C4-2B (cell line): ENCODE results near the gene OR9A4.

ENCODE experiments used
- H3K27ac ChIP-seq: fragments of 450-650 bp; 2 replicates; pipeline ENCODE4 v1.5.1; 2017
- CTCF ChIP-seq: fragments of 450-650 bp; conservative IDR thresholded peaks from 2 replicates; pipeline ENCODE4 v1.5.1; 2017; ENCODE audit warnings: mild to moderate bottlenecking
- ZFX ChIP-seq: fragments of 450-650 bp; IDR thresholded peaks from 2 replicates; pipeline ENCODE4 v1.6.1; 2017

The OR9A4 gene

GRCh38 chr7:141945356-141945755 lies 29.2 kb downstream of the OR9A4 start:
- H3K27ac ChIP-seq, result no peak overlapping the region
- TF ChIP-seq ZFX, result no peak
- no peak for TF ChIP-seq CTCF

- no peak within 1 kb of the TSS for H3K27ac ChIP-seq
These were observed 30.6 kb downstream of the OR9A4 start, which contains the start of gene CLEC5A for GRCh38 chr7:141946796-141947195. CLEC5A (minus strand) TSS chr7:141946974; CDS start chr7:141946292, 682 bp downstream.

GRCh38 chr7:141949021-141949420 lies 32.8 kb downstream of the OR9A4 start:
- H3K27ac ChIP-seq, result no peak overlapping the region
- TF ChIP-seq CTCF (no peak), ZFX (no peak)

More at GRCh38 chr7:141946796-141947195, 30.6 kb downstream of the OR9A4 start, which contains the start of gene CLEC5A:
- TF ChIP-seq CTCF (no peak), ZFX (no peak)

- no peak overlapping the region for H3K27ac ChIP-seq
- TF ChIP-seq CTCF (no peak), ZFX (no peak)
These were observed 33.3 kb downstream of the OR9A4 start for GRCh38 chr7:141949451-141949850.

GRCh38 chr7:141949911-141950310 lies 33.7 kb downstream of the OR9A4 start:
- H3K27ac ChIP-seq, result no peak overlapping the region

GRCh38 chr7:141950806-141951205 lies 34.6 kb downstream of the OR9A4 start:
- no peak for TF ChIP-seq ZFX
- no peak for TF ChIP-seq CTCF
- no peak overlapping the region for H3K27ac ChIP-seq

More at GRCh38 chr7:141949911-141950310, 33.7 kb downstream of the OR9A4 start:
- no peak for TF ChIP-seq CTCF
- TF ChIP-seq ZFX, result no peak

- no peak overlapping the region for H3K27ac ChIP-seq
- TF ChIP-seq ZFX (no peak), CTCF (no peak)
These were observed 36.3 kb downstream of the OR9A4 start for GRCh38 chr7:141952461-141952860.
